Thoracic aorta (tissue), 2 donors: ENCODE data around the gene CCL23. TPM values are rescaled to one million over a fixed set of nuclear protein-coding genes. Genes with fewer than 3 reads are reported as not detected.
"Not testable (repeated sequence)": the region's sequence is repeated elsewhere in the genome, so short reads cannot be mapped to it uniquely, and the experiment has no call there.

Experiments used
- ATAC-seq: fragments of 150-250 bp; one replicate; pipeline ENCODE4 v1.8.0; 2017; ENCODE audit warnings: low read depth; ENCODE audit not compliant: insufficient number of reproducible peaks, low FRiP score
- DNase-seq: peaks from one replicate; pipeline ENCODE4 v3.0.0-alpha.2; 2020; ENCODE audit warnings: low spot score
- H3K27ac ChIP-seq, 2 donors: fragments of 200-600 bp; sonication (generic); 1 replicate in 1 of 2; 2 replicates in 1 of 2; pipeline ENCODE4 v1.5.1; 2016; ENCODE audit warnings: mild to moderate bottlenecking in 2 of 2, moderate library complexity in 2 of 2
- H3K27me3 ChIP-seq: fragments of 200-600 bp; sonication (generic); replicated peaks from 2 replicates; pipeline ENCODE4 v1.6.0; 2016; ENCODE audit warnings: mild to moderate bottlenecking; ENCODE audit not compliant: insufficient read depth
- H3K36me3 ChIP-seq: fragments of 200-600 bp; sonication (generic); one replicate; pipeline ENCODE4 v1.5.1; 2016
- H3K4me1 ChIP-seq, 2 donors: fragments of 200-600 bp; sonication (generic); 1 replicate in 1 of 2; 2 replicates in 1 of 2; pipeline versions ENCODE4 v1.5.1 to v1.6.0; 2016; ENCODE audit warnings: low read depth in 2 of 2, mild to moderate bottlenecking in 1 of 2; ENCODE audit not compliant: control insufficient read depth in 1 of 2
- H3K4me3 ChIP-seq: fragments of 200-600 bp; sonication (generic); 2 replicates; pipeline ENCODE4 v1.5.1; 2016; ENCODE audit warnings: mild to moderate bottlenecking
- H3K9me3 ChIP-seq: fragments of 200-600 bp; sonication (generic); 2 replicates; pipeline ENCODE4 v1.5.1; 2016
- CTCF ChIP-seq: fragments of 200-600 bp; sonication (generic); IDR thresholded peaks from one replicate; pipeline ENCODE4 v1.5.1; 2019; ENCODE audit warnings: antibody characterized with exemption
- total RNA-seq, 2 donors: library from RNA; depleted of rRNA; stranded (reverse); fragments of >200 nt; gene quantifications; one replicate each; pipeline versions ENCODE4 v1.1.0 to v1.2.3, GENCODE V29; 2016

CCL23 gene
- total RNA-seq, 2 donors from 2014 or later = not detected

DNA sequence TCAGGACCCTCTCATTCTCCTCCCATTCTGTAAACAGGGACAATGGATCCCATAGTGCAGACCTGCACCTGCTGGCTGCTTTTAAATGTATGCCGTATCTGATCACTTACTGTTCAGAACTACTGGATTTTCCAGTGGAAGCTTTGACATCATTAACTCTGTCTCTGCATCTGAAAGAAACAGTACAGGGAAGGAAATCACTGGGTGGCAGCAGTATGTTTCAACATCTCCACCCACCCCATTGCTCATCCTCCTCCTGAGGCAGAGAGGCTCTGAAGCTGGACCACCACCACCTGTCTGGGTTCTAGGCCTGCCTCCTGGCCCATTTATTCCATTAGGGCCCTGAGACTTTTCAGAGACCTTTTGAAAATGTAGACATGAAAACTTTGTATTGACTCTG is 19.0 kb downstream of the CCL23 start:
- no peak for DNase-seq
- TF ChIP-seq CTCF = no peak

DNA sequence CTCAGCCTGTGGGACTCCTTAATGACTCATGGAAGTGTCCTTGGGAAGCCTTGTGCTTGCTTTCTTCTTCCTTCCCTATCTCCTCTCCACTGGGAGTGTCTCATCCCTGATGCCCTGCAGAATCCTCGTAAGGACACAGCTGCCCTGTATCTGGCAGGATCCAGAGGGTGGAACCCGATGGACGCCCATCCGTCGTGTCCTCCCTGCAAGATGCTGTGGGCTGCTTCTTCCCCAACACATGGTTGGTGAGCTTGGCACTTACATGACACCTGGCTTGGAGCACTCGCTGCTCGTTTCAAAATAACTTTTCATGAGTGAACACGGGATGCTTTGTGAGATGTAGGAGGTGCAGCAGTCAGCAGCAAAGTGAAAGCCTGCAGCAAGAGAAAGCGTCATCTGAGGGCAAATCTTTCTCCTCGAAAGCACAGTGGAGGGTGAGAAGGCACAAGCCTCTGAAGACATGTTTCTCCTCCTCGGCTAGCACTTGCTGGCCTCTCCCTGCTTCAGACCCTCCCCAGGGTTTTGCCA is 19.7 kb downstream of the CCL23 start:
- DNase-seq (no peak), ATAC-seq (no peak)
- H3K27ac ChIP-seq = no peak overlapping the region
- no peaks in the 10 kb centered on the region for H3K4me1 ChIP-seq
- H3K36me3 ChIP-seq = no peaks in the 10 kb centered on the region
- TF ChIP-seq CTCF = no peak
- H3K4me3 ChIP-seq = no peak overlapping the region
- H3K27me3 ChIP-seq = no peaks in the 10 kb centered on the region
- H3K9me3 ChIP-seq = peaks cover 3% of the 10 kb centered on the region

More for the DNA sequence above, 19.0 kb downstream of the CCL23 start:
- Histone ChIP-seq H3K4me1 (no peaks in the 10 kb centered on the region), H3K9me3 (peaks cover 3% of the 10 kb centered on the region), H3K27me3 (no peaks in the 10 kb centered on the region), H3K4me3 (no peak overlapping the region), H3K27ac (no peak overlapping the region), H3K36me3 (no peaks in the 10 kb centered on the region)
- no peak for ATAC-seq

- DNase-seq, H3K36me3 ChIP-seq, H3K9me3 ChIP-seq, H3K27ac ChIP-seq, ATAC-seq, H3K27me3 ChIP-seq, H3K4me1 ChIP-seq, H3K4me3 ChIP-seq: not testable (repeated sequence)
Observed at GRCh38 chr17:35995346-35995745, 22.4 kb downstream of the CCL23 start.

- H3K4me3 ChIP-seq = no peak overlapping the region
- DNase-seq (no peak), ATAC-seq (no peak)
- H3K27me3 ChIP-seq = no peaks in the 10 kb centered on the region
- TF ChIP-seq CTCF = no peak
- no peaks in the 10 kb centered on the region for H3K4me1 ChIP-seq
- H3K36me3 ChIP-seq = no peaks in the 10 kb centered on the region
- no peak overlapping the region for H3K27ac ChIP-seq
- peaks cover 3% of the 10 kb centered on the region for H3K9me3 ChIP-seq
Observed at GRCh38 chr17:35991075-35991474, 26.7 kb downstream of the CCL23 start.

- Histone ChIP-seq H3K36me3 (no peaks in the 10 kb centered on the region), H3K4me1 (no peaks in the 10 kb centered on the region), H3K9me3 (no peaks in the 10 kb centered on the region), H3K27me3 (no peaks in the 10 kb centered on the region), H3K4me3 (no peak overlapping the region), H3K27ac (no peak overlapping the region)
- TF ChIP-seq CTCF = no peak
- no peak for ATAC-seq
- DNase-seq = no peak
Observed at GRCh38 chr17:35988164-35988563, 29.6 kb downstream of the CCL23 start.

DNA sequence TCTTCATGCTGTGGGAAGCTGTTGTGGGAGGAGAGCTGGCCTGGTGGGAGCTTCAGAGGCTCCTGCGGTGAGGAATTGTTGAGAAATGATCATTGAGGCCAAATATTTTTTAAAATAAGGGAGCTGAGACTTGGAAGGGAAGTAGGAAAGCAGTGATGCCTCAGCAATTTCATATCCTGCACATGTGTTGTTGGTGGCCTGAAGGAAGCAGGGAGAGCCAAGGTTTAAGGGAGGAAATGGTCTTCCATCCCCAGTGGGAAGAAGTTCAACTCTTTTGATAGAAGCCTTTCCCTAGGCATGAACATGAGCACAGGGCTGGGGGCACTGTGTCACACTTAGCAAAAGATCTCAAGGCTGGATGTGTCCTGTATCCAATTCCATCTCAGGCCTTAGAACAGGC is 31.1 kb downstream of the CCL23 start, which contains the start of gene CCL14:
CCL14 (minus strand) TSS at position 87 of the 400 bp plus-strand sequence; CDS start at position 7, 80 bp downstream.
- Histone ChIP-seq H3K9me3 (no peaks in the 10 kb centered on the region), H3K36me3 (no peaks in the 10 kb centered on the region), H3K27ac (no peak within 1 kb of the TSS), H3K4me1 (no peaks in the 10 kb centered on the region), H3K4me3 (no peak within 1 kb of the TSS), H3K27me3 (no peaks in the 10 kb centered on the region)
- TF ChIP-seq CTCF = no peak
- DNase-seq (no peak), ATAC-seq (no peak)
